Astrocyte of the cerebellum (primary cell): ENCODE results near the gene FBN2.

ENCODE experiments used
- DNase-seq: peaks from one replicate; pipeline ENCODE4 v3.0.0-alpha.2; 2011; ENCODE audit warnings: low read depth
- H3K4me3 ChIP-seq: 2 replicates; pipeline ENCODE4 v1.5.1; 2011; ENCODE audit warnings: mild to moderate bottlenecking, low read depth, low read length, moderate library complexity
- in situ Hi-C: cut with HindIII; loops from 2 replicates; pipeline ENCODE4 v1.10.0; 2017; ENCODE audit warnings: low sequenced_read_pairs
- TF ChIP-seq, protein P1 (sequence below): IDR thresholded peaks from 2 replicates; pipeline ENCODE4 v1.5.1; 2012; ENCODE audit warnings: low read length, low read depth, moderate library complexity, mild to moderate bottlenecking; ENCODE audit errors: missing control alignments

The FBN2 gene

DNA sequence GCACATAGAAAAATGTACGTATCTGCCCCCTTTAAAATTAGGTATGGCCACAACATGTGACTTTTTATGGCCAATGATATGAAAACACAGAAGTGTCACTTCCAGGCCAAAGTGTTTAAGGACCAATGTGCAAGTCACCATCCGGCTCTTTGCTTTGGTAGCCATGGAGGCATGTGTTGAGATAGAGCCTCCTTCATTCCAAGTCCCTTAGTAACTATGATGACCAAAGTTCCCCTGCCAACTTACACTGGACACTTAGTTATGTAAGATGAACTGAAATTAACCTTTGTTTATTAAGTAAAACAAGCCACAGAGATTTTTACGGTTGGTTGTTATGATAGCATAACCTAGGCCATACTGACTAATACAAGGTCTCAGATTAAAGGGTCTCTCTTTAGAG is 51.0 kb downstream of the FBN2 start:
- in situ Hi-C loops, result loop anchor here (25.0 kb wide), 1 partner anchor 275 kb away; no protein-coding TSS in a partner anchor
- TF ChIP-seq, protein P1, sequence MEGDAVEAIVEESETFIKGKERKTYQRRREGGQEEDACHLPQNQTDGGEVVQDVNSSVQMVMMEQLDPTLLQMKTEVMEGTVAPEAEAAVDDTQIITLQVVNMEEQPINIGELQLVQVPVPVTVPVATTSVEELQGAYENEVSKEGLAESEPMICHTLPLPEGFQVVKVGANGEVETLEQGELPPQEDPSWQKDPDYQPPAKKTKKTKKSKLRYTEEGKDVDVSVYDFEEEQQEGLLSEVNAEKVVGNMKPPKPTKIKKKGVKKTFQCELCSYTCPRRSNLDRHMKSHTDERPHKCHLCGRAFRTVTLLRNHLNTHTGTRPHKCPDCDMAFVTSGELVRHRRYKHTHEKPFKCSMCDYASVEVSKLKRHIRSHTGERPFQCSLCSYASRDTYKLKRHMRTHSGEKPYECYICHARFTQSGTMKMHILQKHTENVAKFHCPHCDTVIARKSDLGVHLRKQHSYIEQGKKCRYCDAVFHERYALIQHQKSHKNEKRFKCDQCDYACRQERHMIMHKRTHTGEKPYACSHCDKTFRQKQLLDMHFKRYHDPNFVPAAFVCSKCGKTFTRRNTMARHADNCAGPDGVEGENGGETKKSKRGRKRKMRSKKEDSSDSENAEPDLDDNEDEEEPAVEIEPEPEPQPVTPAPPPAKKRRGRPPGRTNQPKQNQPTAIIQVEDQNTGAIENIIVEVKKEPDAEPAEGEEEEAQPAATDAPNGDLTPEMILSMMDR, result no peak
- H3K4me3 ChIP-seq, result no peak overlapping the region
- DNase-seq, result no peak

DNA sequence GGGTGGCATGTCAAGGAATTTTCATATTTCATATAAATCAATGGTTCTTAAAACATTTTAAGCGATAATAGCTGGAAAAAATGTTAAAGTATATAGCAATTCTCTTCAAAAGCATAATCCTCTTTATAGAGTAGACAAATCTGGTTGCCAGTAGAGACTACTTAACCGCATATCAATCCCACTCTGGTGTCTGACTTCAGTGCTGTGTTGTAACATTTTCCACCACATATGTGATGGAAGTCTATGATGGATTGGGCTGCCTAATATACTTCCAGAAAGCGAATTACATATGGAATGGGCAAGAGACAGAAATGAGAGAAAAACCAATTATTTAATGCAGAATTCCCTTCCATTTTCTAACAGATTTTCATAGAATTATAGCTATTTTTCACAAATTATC is 54.3 kb downstream of the FBN2 start:
- in situ Hi-C loops, result loop anchor here (25.0 kb wide), 1 partner anchor 271 kb away; no protein-coding TSS in a partner anchor
- no peak for DNase-seq
- no peak overlapping the region for H3K4me3 ChIP-seq
- TF ChIP-seq, protein P1, result no peak

DNA sequence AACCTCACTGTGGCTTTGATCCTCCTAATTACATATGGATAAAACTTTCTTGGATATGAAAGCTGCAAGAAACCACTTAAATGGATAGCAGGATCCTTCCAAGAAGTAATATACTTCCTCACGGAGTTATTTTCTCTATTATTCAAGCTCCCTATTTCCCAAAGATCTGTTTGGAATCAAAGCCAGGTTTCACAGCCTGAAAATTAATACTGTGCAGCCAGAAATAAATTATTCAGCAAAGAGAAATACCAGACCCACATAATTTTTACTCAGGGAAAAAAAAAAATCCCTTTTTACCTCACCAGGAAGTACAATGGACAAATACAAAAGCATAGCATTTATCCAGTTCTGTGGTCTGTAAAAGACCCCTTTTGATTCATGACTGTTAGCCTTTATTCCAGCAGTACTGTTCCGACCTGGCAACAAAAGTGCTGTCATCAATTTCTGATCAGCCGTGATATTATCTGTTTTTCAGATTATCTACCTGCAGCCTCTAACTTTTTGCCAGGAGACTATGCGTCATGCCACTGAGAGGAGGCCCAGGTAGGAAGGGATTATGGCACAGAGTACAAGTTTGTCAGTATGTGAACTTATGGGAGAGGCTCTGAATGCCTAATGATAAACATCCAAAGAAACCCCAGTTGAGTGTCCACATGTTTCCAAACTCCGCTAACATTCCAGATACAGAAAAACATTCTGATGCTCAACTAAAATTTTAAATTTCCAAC is 57.0 kb downstream of the FBN2 start:
- TF ChIP-seq, protein P1, result no peak
- in situ Hi-C loops, result loop anchor here (25.0 kb wide), 1 partner anchor 269 kb away; no protein-coding TSS in a partner anchor
- no peak overlapping the region for H3K4me3 ChIP-seq
- no peak for DNase-seq

DNA sequence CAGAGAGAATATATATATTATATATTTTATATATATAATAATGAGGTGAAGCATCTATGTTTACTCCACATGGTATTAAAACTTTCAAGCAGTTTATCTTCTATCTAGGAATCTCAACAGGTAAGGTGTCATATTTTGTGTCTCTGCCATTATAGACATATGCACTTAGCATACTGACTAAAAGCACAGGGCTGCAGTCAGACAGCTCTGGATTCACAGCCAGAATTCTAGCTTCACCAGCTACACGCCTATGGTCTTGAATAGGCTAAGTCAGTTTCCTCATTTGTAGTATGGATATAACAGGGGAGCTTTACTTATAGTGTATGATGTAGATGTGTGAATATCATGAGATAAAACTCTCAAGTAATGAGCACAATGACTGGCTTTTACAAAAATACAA is 57.9 kb downstream of the FBN2 start:
- no peak for DNase-seq
- in situ Hi-C loops, result loop anchor here (25.0 kb wide), 1 partner anchor 268 kb away; no protein-coding TSS in a partner anchor
- H3K4me3 ChIP-seq, result no peak overlapping the region
- TF ChIP-seq, protein P1, result no peak

DNA sequence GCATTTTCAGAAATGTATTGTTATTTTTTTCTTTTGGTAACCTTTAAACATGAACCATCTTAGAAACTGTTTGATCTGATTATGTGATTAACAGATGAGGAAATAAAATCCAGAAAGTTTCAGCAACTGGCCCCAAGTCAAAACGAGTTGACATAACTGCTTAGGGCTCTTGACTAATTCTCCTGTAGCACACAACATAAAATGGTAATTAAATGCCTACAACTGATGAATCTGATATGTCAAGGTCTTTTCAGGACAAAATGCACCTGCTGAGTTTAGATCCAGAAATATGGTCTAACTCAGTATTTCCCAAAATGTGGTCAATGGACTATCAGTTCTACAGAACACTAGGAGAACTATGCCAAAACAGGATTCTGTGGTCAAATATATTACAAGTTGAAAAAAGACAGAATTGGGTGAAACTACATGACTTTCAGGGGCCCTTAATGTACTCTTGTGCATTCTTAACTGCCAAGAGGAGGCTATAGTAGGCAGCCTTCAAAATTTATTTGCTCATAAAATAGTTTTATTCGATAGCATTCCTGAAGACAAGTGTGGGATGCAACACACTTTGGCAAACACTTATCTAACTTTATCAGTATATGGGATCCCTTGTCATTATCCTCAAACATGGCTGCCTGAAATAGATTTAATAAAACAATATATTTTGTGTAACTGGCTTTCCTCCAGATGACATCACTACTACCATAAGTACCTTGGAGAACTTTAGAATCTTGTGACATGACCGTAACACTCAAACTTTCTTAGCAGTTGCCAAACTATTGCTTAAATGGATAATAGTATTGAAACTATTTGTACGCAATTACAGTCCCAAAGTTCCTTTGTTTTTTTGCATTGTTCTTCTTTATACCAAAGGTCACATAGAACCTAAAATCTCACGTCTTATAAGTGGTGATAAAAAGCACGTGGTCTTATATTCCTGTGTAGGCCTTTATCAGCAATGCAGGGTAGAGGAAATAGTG is 59.4 kb downstream of the FBN2 start:
- DNase-seq, result no peak
- in situ Hi-C loops, result loop anchor here (25.0 kb wide), 1 partner anchor 266 kb away; no protein-coding TSS in a partner anchor
- TF ChIP-seq, protein P1, result no peak
- no peak overlapping the region for H3K4me3 ChIP-seq

DNA sequence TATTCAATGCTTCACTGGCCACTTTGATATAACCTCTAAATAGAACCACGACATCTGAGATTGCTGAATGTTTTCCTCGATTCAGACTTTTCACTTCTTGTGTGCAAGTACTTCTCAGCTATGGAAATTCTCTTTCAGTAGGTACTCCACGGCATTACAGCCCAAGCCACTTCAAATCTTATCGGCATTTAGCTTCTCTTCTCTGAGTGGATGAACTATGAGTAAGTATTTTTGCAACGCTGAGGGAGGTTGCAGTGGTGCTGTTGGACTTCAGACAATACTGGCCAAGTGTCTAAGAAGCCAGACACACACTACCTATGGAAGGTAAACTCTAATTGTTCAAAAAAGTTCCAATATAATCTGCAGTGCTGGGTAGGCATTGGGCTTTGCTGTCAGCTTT is 60.1 kb downstream of the FBN2 start:
- H3K4me3 ChIP-seq, result no peak overlapping the region
- TF ChIP-seq, protein P1, result no peak
- DNase-seq, result no peak
- in situ Hi-C loops, result loop anchor here (25.0 kb wide), 1 partner anchor 266 kb away; no protein-coding TSS in a partner anchor
